Suprapubic skin (tissue), 4 donors: ENCODE data around the gene RANBP3L. TPM values are rescaled to one million over a fixed set of nuclear protein-coding genes. Genes with fewer than 3 reads are reported as not detected.
"Not testable (repeated sequence)": the region's sequence is repeated elsewhere in the genome, so short reads cannot be mapped to it uniquely, and the experiment has no call there.

ENCODE experiments used
- DNase-seq, 2 donors: peaks; one replicate each; pipeline ENCODE4 v3.0.0-alpha.2; 2019; ENCODE audit warnings: low spot score in 2 of 2
- H3K27ac ChIP-seq: fragments of 200-600 bp; sonication (generic); one replicate; pipeline ENCODE4 v1.5.1; 2019
- H3K27me3 ChIP-seq: fragments of 200-600 bp; sonication (generic); one replicate; pipeline ENCODE4 v1.5.1; 2019
- H3K36me3 ChIP-seq: fragments of 200-600 bp; sonication (generic); one replicate; pipeline ENCODE4 v1.5.1; 2019
- H3K4me1 ChIP-seq: fragments of 200-600 bp; sonication (generic); one replicate; pipeline ENCODE4 v1.5.1; 2019
- H3K4me3 ChIP-seq: fragments of 200-600 bp; sonication (generic); one replicate; pipeline ENCODE4 v1.5.1; 2019; ENCODE audit warnings: mild to moderate bottlenecking
- H3K9me3 ChIP-seq: fragments of 200-600 bp; sonication (generic); one replicate; pipeline ENCODE4 v1.5.1; 2019
- EP300 ChIP-seq: sonication (generic); formaldehyde crosslinking; IDR thresholded peaks from one replicate; pipeline ENCODE4 v1.6.1; 2017; ENCODE audit warnings: antibody characterized with exemption
- POLR2A ChIP-seq, 2 donors: fragments of 450-650 bp; IDR thresholded peaks; one replicate each; pipeline ENCODE4 v1.6.1; 2017; ENCODE audit warnings: antibody characterized with exemption in 2 of 2, mild to moderate bottlenecking in 2 of 2, moderate library complexity in 2 of 2
- POLR2AphosphoS5 ChIP-seq, 3 donors: sonication (generic); formaldehyde crosslinking; IDR thresholded peaks; one replicate each; pipeline ENCODE4 v1.6.1; 2017; ENCODE audit warnings: antibody characterized with exemption in 3 of 3
- WGBS: methylation state at CpG from one replicate; pipeline ENCODE4 v1.1.5; 2018; 5-methylcytosine and 5-hydroxymethylcytosine counted together
- total RNA-seq, 4 donors: library from RNA; depleted of rRNA; stranded (reverse); fragments of >200 nt; gene quantifications; one replicate each; pipeline ENCODE4 v1.1.0, GENCODE V29; 2016
- TF ChIP-seq, protein P1 (sequence below), 2 donors: fragments of 200-600 bp in 1 of 2; fragments of 450-650 bp in 1 of 2; sonication (generic) in 1 of 2; IDR thresholded peaks; one replicate each; pipeline ENCODE4 v1.5.1; 2016 to 2019; ENCODE audit warnings: antibody characterized with exemption in 2 of 2, mild to moderate bottlenecking in 1 of 2, moderate library complexity in 1 of 2

RANBP3L gene, protein sequence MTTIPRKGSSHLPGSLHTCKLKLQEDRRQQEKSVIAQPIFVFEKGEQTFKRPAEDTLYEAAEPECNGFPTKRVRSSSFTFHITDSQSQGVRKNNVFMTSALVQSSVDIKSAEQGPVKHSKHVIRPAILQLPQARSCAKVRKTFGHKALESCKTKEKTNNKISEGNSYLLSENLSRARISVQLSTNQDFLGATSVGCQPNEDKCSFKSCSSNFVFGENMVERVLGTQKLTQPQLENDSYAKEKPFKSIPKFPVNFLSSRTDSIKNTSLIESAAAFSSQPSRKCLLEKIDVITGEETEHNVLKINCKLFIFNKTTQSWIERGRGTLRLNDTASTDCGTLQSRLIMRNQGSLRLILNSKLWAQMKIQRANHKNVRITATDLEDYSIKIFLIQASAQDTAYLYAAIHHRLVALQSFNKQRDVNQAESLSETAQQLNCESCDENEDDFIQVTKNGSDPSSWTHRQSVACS
- total RNA-seq, result 1 to 10 TPM in 3 of 4 donors, under 1 TPM in 1; 0.95 to 2.8 (median 1.5) TPM

DNA sequence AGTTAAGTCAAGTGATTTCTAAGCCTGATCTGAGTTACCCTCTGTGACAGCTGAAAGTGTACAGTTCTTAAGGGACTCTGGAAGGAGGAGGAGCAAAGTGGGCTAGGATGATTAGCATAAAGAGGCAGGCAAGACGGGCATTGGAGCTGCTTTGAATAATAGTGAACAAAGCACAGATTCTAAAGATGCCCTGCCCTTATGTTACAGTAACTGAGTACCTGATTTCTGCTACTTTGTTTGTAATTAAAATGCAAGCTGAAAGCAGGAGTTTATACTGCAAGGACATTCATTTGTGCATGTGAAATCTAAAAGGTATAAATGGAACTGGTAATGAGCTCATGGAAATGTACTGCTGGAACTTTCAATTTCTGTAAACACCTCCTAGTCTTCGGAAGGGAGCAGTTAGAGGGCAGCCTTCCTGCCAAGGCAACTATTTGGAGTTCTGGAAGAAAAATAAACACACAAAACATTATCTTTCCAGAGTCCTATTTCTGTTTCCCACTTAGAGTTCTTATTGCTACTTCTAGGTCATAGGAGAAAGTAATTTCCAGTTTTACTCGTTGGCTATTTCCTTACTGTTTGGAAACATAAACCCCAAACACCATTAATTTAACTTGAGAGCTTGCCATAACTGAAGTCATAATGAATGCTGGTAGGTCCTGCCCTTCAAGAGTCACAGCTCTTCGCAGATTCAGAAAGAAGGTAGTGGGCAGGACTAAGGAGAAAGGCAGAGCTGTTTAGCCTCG lies at the start of gene RANBP3L:
Gene RANBP3L, minus strand, starts transcription at position 45 of the 746 bp plus-strand sequence. CDS start 486 bp downstream, outside the sequence.
- 9% methylated on average over 5 of the region's 5 CpGs for WGBS

DNA sequence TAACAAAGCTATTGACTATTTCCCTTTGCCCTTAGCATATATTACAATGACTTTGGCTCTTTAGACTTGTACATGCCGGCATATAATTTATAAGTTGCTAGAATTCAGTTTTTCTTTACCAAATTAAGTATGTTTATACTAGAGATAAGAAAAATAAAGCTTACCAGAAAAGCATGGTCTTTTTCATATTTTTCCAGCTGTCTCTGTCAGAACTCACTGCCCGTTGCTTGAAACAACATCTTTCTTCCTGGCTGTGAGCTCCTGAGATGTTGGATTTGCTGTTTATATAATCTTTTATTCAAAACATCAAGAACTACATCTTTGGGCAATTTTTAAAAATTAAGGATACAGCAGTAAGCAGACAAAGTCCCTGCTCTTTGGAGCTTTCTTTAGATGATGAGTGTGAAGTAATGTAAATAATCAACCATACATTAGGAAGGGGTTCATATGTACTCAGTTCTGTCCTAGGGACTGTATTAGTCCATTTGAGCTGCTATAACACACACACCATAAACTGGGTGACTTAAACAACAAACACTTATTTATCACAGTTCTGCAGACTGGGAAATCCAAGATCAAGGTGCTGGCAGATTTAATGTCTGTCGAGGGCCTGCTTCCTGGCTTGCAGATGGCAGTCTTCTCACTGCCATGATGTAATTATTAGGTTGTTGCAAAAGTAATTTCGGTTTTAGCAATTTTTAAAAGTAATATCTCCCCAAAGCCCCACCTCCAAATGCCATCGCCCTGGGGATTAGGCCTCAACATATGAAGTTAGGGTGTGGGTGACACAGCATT lies 45.4 kb upstream of the RANBP3L start:
- WGBS, result 81% methylated on average over 5 of the region's 5 CpGs
- Histone ChIP-seq H3K4me1 (no peaks in the 10 kb centered on the region), H3K36me3 (no peaks in the 10 kb centered on the region), H3K9me3 (no peaks in the 10 kb centered on the region), H3K27ac (no peak overlapping the region), H3K4me3 (no peak overlapping the region), H3K27me3 (no peaks in the 10 kb centered on the region)
- TF ChIP-seq EP300, result no peak
- TF ChIP-seq, protein P1, sequence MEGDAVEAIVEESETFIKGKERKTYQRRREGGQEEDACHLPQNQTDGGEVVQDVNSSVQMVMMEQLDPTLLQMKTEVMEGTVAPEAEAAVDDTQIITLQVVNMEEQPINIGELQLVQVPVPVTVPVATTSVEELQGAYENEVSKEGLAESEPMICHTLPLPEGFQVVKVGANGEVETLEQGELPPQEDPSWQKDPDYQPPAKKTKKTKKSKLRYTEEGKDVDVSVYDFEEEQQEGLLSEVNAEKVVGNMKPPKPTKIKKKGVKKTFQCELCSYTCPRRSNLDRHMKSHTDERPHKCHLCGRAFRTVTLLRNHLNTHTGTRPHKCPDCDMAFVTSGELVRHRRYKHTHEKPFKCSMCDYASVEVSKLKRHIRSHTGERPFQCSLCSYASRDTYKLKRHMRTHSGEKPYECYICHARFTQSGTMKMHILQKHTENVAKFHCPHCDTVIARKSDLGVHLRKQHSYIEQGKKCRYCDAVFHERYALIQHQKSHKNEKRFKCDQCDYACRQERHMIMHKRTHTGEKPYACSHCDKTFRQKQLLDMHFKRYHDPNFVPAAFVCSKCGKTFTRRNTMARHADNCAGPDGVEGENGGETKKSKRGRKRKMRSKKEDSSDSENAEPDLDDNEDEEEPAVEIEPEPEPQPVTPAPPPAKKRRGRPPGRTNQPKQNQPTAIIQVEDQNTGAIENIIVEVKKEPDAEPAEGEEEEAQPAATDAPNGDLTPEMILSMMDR (IDR thresholded peaks at IDR 0.05), result no peak
- no peak for TF ChIP-seq POLR2A (IDR thresholded peaks at IDR 0.05)
- no peak for TF ChIP-seq POLR2AphosphoS5 (IDR thresholded peaks at IDR 0.05)
- no peak for DNase-seq

More for the DNA sequence above, at the start of gene RANBP3L:
- no peak for TF ChIP-seq EP300
- no peak for TF ChIP-seq POLR2A (IDR thresholded peaks at IDR 0.05)
- H3K27me3 ChIP-seq, result no peaks in the 10 kb centered on the region
- H3K36me3 ChIP-seq, result no peaks in the 10 kb centered on the region
- DNase-seq, result no peak
- peaks cover 28% of the 10 kb centered on the region for H3K4me1 ChIP-seq
- H3K27ac ChIP-seq, result peak within 1 kb of the TSS; percentile 79
- peak within 1 kb of the TSS; percentile 32 for H3K4me3 ChIP-seq
- no peaks in the 10 kb centered on the region for H3K9me3 ChIP-seq

DNA sequence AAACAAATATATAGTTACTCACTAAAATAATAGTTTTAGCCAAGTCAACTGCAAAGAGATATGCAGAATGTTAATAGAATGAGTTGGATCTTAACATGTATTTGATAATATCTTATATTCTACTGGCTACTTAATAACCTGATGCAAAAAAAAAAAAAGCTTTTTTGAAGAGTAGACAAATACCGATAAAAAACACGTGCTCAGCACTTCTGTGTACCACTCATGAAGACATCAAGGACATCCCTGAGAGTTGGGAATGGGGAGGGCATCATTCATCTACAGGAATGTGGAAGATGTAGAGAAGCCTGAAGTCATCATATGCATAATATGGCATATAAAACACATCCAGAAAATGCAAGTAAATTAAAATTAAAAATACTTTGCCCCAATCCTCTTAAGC lies 43.2 kb upstream of the RANBP3L start:
- Histone ChIP-seq H3K4me3 (no peak overlapping the region), H3K9me3 (no peaks in the 10 kb centered on the region), H3K36me3 (no peaks in the 10 kb centered on the region), H3K27me3 (no peaks in the 10 kb centered on the region), H3K27ac (no peak overlapping the region), H3K4me1 (no peaks in the 10 kb centered on the region)
- DNase-seq, result no peak
- TF ChIP-seq, protein P1 (IDR thresholded peaks at IDR 0.05), result no peak
- TF ChIP-seq POLR2A (IDR thresholded peaks at IDR 0.05), result no peak
- TF ChIP-seq EP300, result no peak
- TF ChIP-seq POLR2AphosphoS5 (IDR thresholded peaks at IDR 0.05), result no peak
- 70% methylated on average over 2 of the region's 2 CpGs for WGBS

DNA sequence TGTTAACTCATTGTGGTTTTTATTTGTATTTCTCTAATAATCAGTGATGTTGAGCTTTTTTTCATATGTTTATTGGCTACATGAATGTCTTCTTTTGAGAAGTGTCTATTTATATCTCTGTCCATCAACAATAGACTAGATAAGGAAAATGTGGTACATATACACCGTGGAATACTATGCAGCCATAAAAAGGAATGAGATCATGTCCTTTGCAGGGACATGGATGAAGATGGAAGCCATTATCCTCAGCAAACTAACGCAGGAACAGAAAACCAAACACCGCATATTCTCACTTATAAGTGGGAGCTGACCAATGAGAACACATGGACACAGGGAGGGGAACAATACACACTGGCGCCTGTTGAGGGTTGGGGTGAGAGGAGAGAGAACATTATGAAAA lies 40.0 kb upstream of the RANBP3L start:
- DNase-seq, H3K4me1 ChIP-seq, H3K36me3 ChIP-seq, H3K27me3 ChIP-seq, H3K4me3 ChIP-seq, H3K27ac ChIP-seq, H3K9me3 ChIP-seq: not testable (repeated sequence)
- WGBS, result 93% methylated on average over 4 of the region's 4 CpGs

DNA sequence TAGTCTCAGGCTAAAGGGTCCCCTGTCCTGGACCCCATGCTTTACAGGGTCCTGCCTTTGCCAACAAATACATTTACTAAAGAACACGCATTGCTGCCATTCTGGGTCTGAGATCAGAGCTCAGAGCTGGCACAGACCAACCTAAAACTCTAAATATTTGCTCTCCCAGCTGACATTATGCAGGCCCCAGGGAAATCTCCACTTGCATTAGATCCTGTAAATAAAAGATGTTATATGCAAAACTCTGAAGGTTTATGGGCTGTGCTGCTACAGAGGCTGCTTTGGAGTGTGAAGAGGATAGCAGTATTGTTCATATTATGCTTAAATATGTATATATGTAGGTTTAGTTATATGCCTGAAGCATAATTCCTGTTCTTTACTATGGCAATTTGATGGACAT lies 35.9 kb upstream of the RANBP3L start:
- Histone ChIP-seq H3K4me3 (no peak overlapping the region), H3K4me1 (no peaks in the 10 kb centered on the region), H3K27ac (no peak overlapping the region), H3K27me3 (no peaks in the 10 kb centered on the region), H3K36me3 (no peaks in the 10 kb centered on the region), H3K9me3 (no peaks in the 10 kb centered on the region)
- WGBS, result 92% methylated on average over 1 of the region's 1 CpG
- TF ChIP-seq, protein P1 (IDR thresholded peaks at IDR 0.05), result no peak
- DNase-seq, result no peak
